ENCODE results near the gene ALDOB.

- TF ChIP-seq EZH2phosphoT487 (IDR thresholded peaks at IDR 0.05; ENCODE audit: unreplicated experiment), result no peak
- no peak for TF ChIP-seq CTCF (conservative IDR thresholded peaks at IDR 0.05; ENCODE audit: low read depth in 2 of 2)
- no peak for TF ChIP-seq EZH2 (IDR thresholded peaks at IDR 0.05; ENCODE audit: low read depth, unreplicated experiment)
- no peak for TF ChIP-seq POLR2AphosphoS5 (IDR thresholded peaks at IDR 0.05; ENCODE audit: low read depth)
- TF ChIP-seq CREB1 (CRISPR knock-in tag; IDR thresholded peaks at IDR 0.05; ENCODE audit: low read depth), result no peak
- TF ChIP-seq REST (IDR thresholded peaks at IDR 0.05; ENCODE audit: unreplicated experiment), result no peak
- TF ChIP-seq ETS1 (IDR thresholded peaks at IDR 0.05), result no peak
- no peak for TF ChIP-seq ZNF331 (CRISPR knock-in tag; IDR thresholded peaks at IDR 0.05; ENCODE audit: low read depth)
- no peak for TF ChIP-seq JUNB (IDR thresholded peaks at IDR 0.05; ENCODE audit: unreplicated experiment)
- TF ChIP-seq ZNF114 (CRISPR knock-in tag; IDR thresholded peaks at IDR 0.05), result no peak
Measured at GRCh38 chr9:101372327-101373118, 63.1 kb downstream of the ALDOB start.
